Measurements from ENCODE around the gene PLEKHA1. TPM values are rescaled to one million over a fixed set of nuclear protein-coding genes. Genes with fewer than 3 reads are reported as not detected.

PLEKHA1 gene
- total RNA-seq, 1 experiment from 2014 or later = 30.6 TPM

GRCh38 chr10:122350893-122351292 lies 23.6 kb upstream of the PLEKHA1 start:
- Histone ChIP-seq H3K9ac (ENCODE audit: low read length) (no peak overlapping the region), H3K27me3 (ENCODE audit: insufficient read depth, low read length) (no peaks in the 10 kb centered on the region), H3K4me1 (ENCODE audit: control insufficient read depth in 1 of 2, insufficient read depth in 2 of 2, low read length in 2 of 2) (no peaks in the 10 kb centered on the region), H3K36me3 (ENCODE audit: control insufficient read depth in 1 of 2, insufficient read depth in 2 of 2, low read length in 2 of 2) (no peaks in the 10 kb centered on the region), H2AFZ (ENCODE audit: low read depth, low read length, poor library complexity, severe bottlenecking) (no peak overlapping the region), H3K4me2 (ENCODE audit: low read length) (no peak overlapping the region), H3K27ac (ENCODE audit: low read depth, low read length) (no peak overlapping the region), H3K79me2 (ENCODE audit: insufficient read depth, low read length) (no peaks in the 10 kb centered on the region), H3K9me3 (ENCODE audit: control insufficient read depth in 1 of 2, insufficient read depth in 1 of 2, low read depth in 1 of 2, low read length in 2 of 2) (no peaks in the 10 kb centered on the region; a peak in 1 of 4 replicates), H4K20me1 (ENCODE audit: insufficient read depth) (no peaks in the 10 kb centered on the region), H3K4me3 (replicated peaks in 1 of 2; ENCODE audit: low read depth in 1 of 2, low read length in 2 of 2) (no peak overlapping the region), H3K9me2 (ENCODE audit: insufficient read depth) (no peaks in the 10 kb centered on the region)
- no TSS peak for BruUV-seq (replicated peaks)
- ChIA-PET CTCF (no interaction called here), RAD21 (ENCODE audit: low non-redundant PET in 1 of 2, low total read pairs in 2 of 2, uncharacterized antibody in 2 of 2, unreplicated experiment in 2 of 2) (no interaction called here), POLR2A (no interaction called here)
- no peak for ATAC-seq
- intact Hi-C loops (cut with micrococcal nuclease) = no loop called here
- TF ChIP-seq MAX (IDR thresholded peaks at IDR 0.05) (no peak), EZH2phosphoT487 (IDR thresholded peaks at IDR 0.05; ENCODE audit: borderline replicate concordance) (no peak), RAD21 (IDR thresholded peaks at IDR 0.05; ENCODE audit: low read depth) (no peak), ATF3 (IDR thresholded peaks at IDR 0.05) (no peak)
- DNase-seq (ENCODE audit: low read depth, low spot score) = no peak

GRCh38 chr10:122352817-122353525 lies 21.5 kb upstream of the PLEKHA1 start:
- Histone ChIP-seq H4K20me1 (ENCODE audit: insufficient read depth) (no peaks in the 10 kb centered on the region), H3K4me3 (replicated peaks in 1 of 2; ENCODE audit: low read depth in 1 of 2, low read length in 2 of 2) (no peak overlapping the region), H3K4me2 (ENCODE audit: low read length) (no peak overlapping the region), H3K9me2 (ENCODE audit: insufficient read depth) (no peaks in the 10 kb centered on the region), H3K36me3 (ENCODE audit: control insufficient read depth in 1 of 2, insufficient read depth in 2 of 2, low read length in 2 of 2) (no peaks in the 10 kb centered on the region), H3K4me1 (ENCODE audit: control insufficient read depth in 1 of 2, insufficient read depth in 2 of 2, low read length in 2 of 2) (no peaks in the 10 kb centered on the region), H2AFZ (ENCODE audit: low read depth, low read length, poor library complexity, severe bottlenecking) (no peak overlapping the region), H3K9ac (ENCODE audit: low read length) (no peak overlapping the region), H3K27me3 (ENCODE audit: insufficient read depth, low read length) (no peaks in the 10 kb centered on the region), H3K79me2 (ENCODE audit: insufficient read depth, low read length) (no peaks in the 10 kb centered on the region), H3K9me3 (ENCODE audit: control insufficient read depth in 1 of 2, insufficient read depth in 1 of 2, low read depth in 1 of 2, low read length in 2 of 2) (no peaks in the 10 kb centered on the region), H3K27ac (ENCODE audit: low read depth, low read length) (no peak overlapping the region)
- intact Hi-C loops (cut with micrococcal nuclease) = no loop called here
- ChIA-PET POLR2A (no interaction called here), CTCF (no interaction called here), RAD21 (ENCODE audit: low non-redundant PET in 1 of 2, low total read pairs in 2 of 2, uncharacterized antibody in 2 of 2, unreplicated experiment in 2 of 2) (no interaction called here)
- ATAC-seq = no peak
- no TSS peak for BruUV-seq (replicated peaks)
- no peak for TF ChIP-seq POLR2A (IDR thresholded peaks at IDR 0.05; ENCODE audit: borderline replicate concordance, extremely low read depth, insufficient read depth, insufficient read length)
- TF ChIP-seq YY1 (IDR thresholded peaks at IDR 0.05; ENCODE audit: extremely low read depth, insufficient replicate concordance, low read depth, low read length) = no peak
- TF ChIP-seq FOSL1 (IDR thresholded peaks at IDR 0.05; ENCODE audit: low read depth) = no peak
- no peak for TF ChIP-seq RAD21 (IDR thresholded peaks at IDR 0.05; ENCODE audit: low read depth)
- no peak for TF ChIP-seq ZFX (IDR thresholded peaks at IDR 0.05)
- TF ChIP-seq JUND (IDR thresholded peaks at IDR 0.05) = no peak
- TF ChIP-seq MAX (IDR thresholded peaks at IDR 0.05) = no peak
- TF ChIP-seq CEBPB (IDR thresholded peaks at IDR 0.05; ENCODE audit: low read depth) = no peak
- TF ChIP-seq EZH2 (IDR thresholded peaks at IDR 0.05) = no peak
- TF ChIP-seq CBX3 (IDR thresholded peaks at IDR 0.05; ENCODE audit: low read depth) = no peak
- TF ChIP-seq SRF (IDR thresholded peaks at IDR 0.05; ENCODE audit: low read depth) = no peak
- no peak for TF ChIP-seq ZNF274 (IDR thresholded peaks at IDR 0.05; ENCODE audit: low read depth, low read length)
- TF ChIP-seq TCF7L2 (IDR thresholded peaks at IDR 0.05; ENCODE audit: borderline replicate concordance, extremely low read depth, insufficient read depth, insufficient read length) = no peak
- DNase-seq (ENCODE audit: low read depth, low spot score) = no peak
